ENCODE data around the gene PLSCR3.
A peak's percentile ranks its signal among the peaks of the same experiment; 100 is the strongest.
"Not testable (repeated sequence)": the region's sequence is repeated elsewhere in the genome, so short reads cannot be mapped to it uniquely, and the experiment has no call there.

Gene PLSCR3

DNA sequence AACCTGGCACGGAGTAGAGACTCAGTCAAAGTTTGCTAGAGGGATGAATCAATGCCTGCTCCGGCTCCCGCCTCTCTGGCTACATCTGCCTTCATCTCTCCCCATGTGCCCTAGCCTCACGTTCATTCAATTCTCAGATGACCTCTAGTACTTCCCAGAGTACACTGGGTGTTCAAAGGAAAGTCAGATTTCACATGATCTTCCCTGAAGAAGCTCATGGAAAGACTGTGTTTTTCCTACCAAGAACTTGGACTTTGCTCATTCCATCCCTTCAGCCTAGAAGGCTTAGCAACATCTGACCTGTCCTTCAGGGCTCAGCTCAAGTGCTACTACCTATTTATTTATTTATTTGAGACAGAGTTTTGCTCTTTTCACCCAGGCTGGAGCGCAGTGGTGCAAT lies 24.5 kb downstream of the PLSCR3 start:
- H3K27me3 ChIP-seq (ENCODE audit: control insufficient read depth in 1 of 2, insufficient read depth in 1 of 2, low read length in 2 of 2) = peaks cover 20% of the 10 kb centered on the region in 2 experiments
- no peak overlapping the region for H3K4me3 ChIP-seq (ENCODE audit: insufficient read depth in 1 of 2, low read depth in 1 of 2, low read length in 2 of 2)
- H3K9me3 ChIP-seq (ENCODE audit: control insufficient read depth, low read length) = no peaks in the 10 kb centered on the region
- no peak for DNase-seq
- no peak overlapping the region for H2AK5ac ChIP-seq (ENCODE audit: low read length, severe bottlenecking)
- no peak overlapping the region for H3K4ac ChIP-seq (ENCODE audit: low read depth in 1 of 2, low read length in 2 of 2)
- no peak overlapping the region for H3K18ac ChIP-seq (ENCODE audit: low read depth in 1 of 2, low read length in 2 of 2)
- H3K14ac ChIP-seq (ENCODE audit: low read length in 2 of 2) = no peak overlapping the region
- no peaks in the 10 kb centered on the region for H3K4me1 ChIP-seq (ENCODE audit: control insufficient read depth, insufficient read depth, low read depth, low read length)
- H2BK15ac ChIP-seq (ENCODE audit: low read depth, poor library complexity, severe bottlenecking) = no peak overlapping the region
- no peaks in the 10 kb centered on the region for H3K36me3 ChIP-seq (ENCODE audit: control insufficient read depth in 1 of 2, insufficient read depth in 2 of 2, low read depth in 1 of 2, low read length in 2 of 2)
- no peaks in the 10 kb centered on the region for H3K79me1 ChIP-seq (replicated peaks; ENCODE audit: low read length, poor library complexity, severe bottlenecking)
- WGBS = 85% methylated on average over 5 of the region's 5 CpGs
- H3K4me2 ChIP-seq (ENCODE audit: low read length, poor library complexity, severe bottlenecking) = no peak overlapping the region
- H3K27ac ChIP-seq (ENCODE audit: low read length, poor library complexity, severe bottlenecking) = no peak overlapping the region
- H3K23ac ChIP-seq (ENCODE audit: low read length in 2 of 2) = no peak overlapping the region
- no peak overlapping the region for H2BK120ac ChIP-seq (ENCODE audit: low read depth, low read length)
- H3K9ac ChIP-seq (ENCODE audit: low read length) = no peak overlapping the region
- no peak overlapping the region for H2AFZ ChIP-seq (ENCODE audit: low read depth, low read length)
- H4K8ac ChIP-seq (ENCODE audit: low read length) = no peak overlapping the region
- H2BK5ac ChIP-seq (ENCODE audit: low read depth, low read length, poor library complexity, severe bottlenecking) = no peak overlapping the region
- H2BK12ac ChIP-seq (ENCODE audit: low read length in 2 of 2) = no peak overlapping the region
- H4K91ac ChIP-seq (ENCODE audit: low read length) = no peak overlapping the region

DNA sequence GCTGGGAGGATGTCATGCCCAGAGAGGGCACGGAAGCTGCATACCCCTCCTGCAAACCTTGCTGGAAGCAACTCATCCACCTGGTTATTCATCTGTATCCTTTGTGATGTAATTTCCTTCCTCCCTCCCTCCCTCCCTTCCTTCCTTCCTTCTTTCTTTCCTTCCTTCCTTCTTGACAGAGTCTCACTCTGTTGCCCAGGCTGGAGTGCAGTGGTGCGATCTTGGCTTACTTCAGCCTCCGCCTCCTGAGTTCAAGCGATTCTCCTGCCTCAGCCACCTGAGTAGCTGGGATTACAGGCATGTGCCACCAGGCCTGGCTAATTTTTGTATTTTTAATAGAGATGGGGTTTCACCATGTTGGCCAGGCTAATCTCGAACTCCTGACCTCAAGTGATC lies 25.7 kb downstream of the PLSCR3 start:
- WGBS = 94% methylated on average over 5 of the region's 5 CpGs
- H3K9me3 ChIP-seq (ENCODE audit: control insufficient read depth, low read length); H3K14ac ChIP-seq (ENCODE audit: low read length in 2 of 2); H3K18ac ChIP-seq (ENCODE audit: low read depth in 1 of 2, low read length in 2 of 2); H3K4me1 ChIP-seq (ENCODE audit: control insufficient read depth, insufficient read depth, low read depth, low read length); H3K79me1 ChIP-seq (replicated peaks; ENCODE audit: low read length, poor library complexity, severe bottlenecking); H4K91ac ChIP-seq (ENCODE audit: low read length); H3K23ac ChIP-seq (ENCODE audit: low read length in 2 of 2); H3K4ac ChIP-seq (ENCODE audit: low read depth in 1 of 2, low read length in 2 of 2); H4K8ac ChIP-seq (ENCODE audit: low read length); H2BK15ac ChIP-seq (ENCODE audit: low read depth, poor library complexity, severe bottlenecking); H2BK5ac ChIP-seq (ENCODE audit: low read depth, low read length, poor library complexity, severe bottlenecking); H2BK120ac ChIP-seq (ENCODE audit: low read depth, low read length); H3K4me3 ChIP-seq (ENCODE audit: insufficient read depth in 1 of 2, low read depth in 1 of 2, low read length in 2 of 2); H2AK5ac ChIP-seq (ENCODE audit: low read length, severe bottlenecking); H3K4me2 ChIP-seq (ENCODE audit: low read length, poor library complexity, severe bottlenecking); H3K36me3 ChIP-seq (ENCODE audit: control insufficient read depth in 1 of 2, insufficient read depth in 2 of 2, low read depth in 1 of 2, low read length in 2 of 2); H2BK12ac ChIP-seq (ENCODE audit: low read length in 2 of 2); H3K27ac ChIP-seq (ENCODE audit: low read length, poor library complexity, severe bottlenecking); H2AFZ ChIP-seq (ENCODE audit: low read depth, low read length); DNase-seq; H3K9ac ChIP-seq (ENCODE audit: low read length): not testable (repeated sequence)
- H3K27me3 ChIP-seq (ENCODE audit: control insufficient read depth in 1 of 2, insufficient read depth in 1 of 2, low read length in 2 of 2) = peaks cover 20% of the 10 kb centered on the region in 2 experiments

DNA sequence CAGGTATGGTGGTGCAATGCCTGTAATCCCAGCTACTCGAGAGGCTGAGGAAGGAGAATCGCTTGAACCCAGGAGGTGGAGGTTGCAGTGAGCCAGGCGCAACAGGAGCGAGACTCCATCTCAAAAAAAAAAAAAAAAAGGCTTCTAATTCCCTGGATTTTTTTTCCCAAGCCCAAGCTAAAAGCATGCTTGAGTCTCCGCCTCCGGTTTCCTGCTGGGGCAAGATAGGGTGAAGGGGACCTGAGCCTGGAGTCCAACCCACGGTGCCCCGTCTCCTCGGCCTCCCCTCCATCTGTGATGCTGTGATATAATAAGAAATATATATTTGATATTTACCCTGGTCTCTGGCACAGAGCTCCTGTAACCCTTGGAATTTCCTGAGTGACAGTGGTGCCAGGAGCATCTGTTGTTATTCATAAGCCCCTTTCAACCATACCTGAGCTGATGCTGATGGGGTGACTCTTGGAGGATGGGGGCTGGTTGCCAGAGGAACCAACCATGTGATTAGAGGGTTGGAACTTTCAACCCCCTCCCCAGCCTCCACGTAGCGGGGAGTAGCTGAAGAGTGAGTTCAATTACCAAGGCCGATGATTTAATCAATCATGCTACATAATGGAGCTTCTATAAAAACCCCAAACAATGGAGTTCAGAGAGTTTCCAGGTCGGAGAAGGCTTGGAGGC lies 26.3 kb downstream of the PLSCR3 start:
- Histone ChIP-seq H3K9me3 (ENCODE audit: control insufficient read depth, low read length) (no peaks in the 10 kb centered on the region), H3K4me1 (ENCODE audit: control insufficient read depth, insufficient read depth, low read depth, low read length) (no peaks in the 10 kb centered on the region), H3K36me3 (ENCODE audit: control insufficient read depth in 1 of 2, insufficient read depth in 2 of 2, low read depth in 1 of 2, low read length in 2 of 2) (no peaks in the 10 kb centered on the region), H3K14ac (ENCODE audit: low read length in 2 of 2) (no peak overlapping the region), H2BK12ac (ENCODE audit: low read length in 2 of 2) (no peak overlapping the region), H3K18ac (ENCODE audit: low read depth in 1 of 2, low read length in 2 of 2) (no peak overlapping the region), H4K91ac (ENCODE audit: low read length) (no peak overlapping the region), H2BK15ac (ENCODE audit: low read depth, poor library complexity, severe bottlenecking) (no peak overlapping the region), H2BK5ac (ENCODE audit: low read depth, low read length, poor library complexity, severe bottlenecking) (no peak overlapping the region), H3K4ac (ENCODE audit: low read depth in 1 of 2, low read length in 2 of 2) (no peak overlapping the region), H2BK120ac (ENCODE audit: low read depth, low read length) (no peak overlapping the region), H2AK5ac (ENCODE audit: low read length, severe bottlenecking) (no peak overlapping the region), H2AFZ (ENCODE audit: low read depth, low read length) (no peak overlapping the region), H3K23ac (ENCODE audit: low read length in 2 of 2) (no peak overlapping the region), H3K27me3 (ENCODE audit: control insufficient read depth in 1 of 2, insufficient read depth in 1 of 2, low read length in 2 of 2) (peaks cover 20% of the 10 kb centered on the region in 2 experiments), H3K4me3 (ENCODE audit: insufficient read depth in 1 of 2, low read depth in 1 of 2, low read length in 2 of 2) (no peak overlapping the region), H3K9ac (ENCODE audit: low read length) (no peak overlapping the region), H4K8ac (ENCODE audit: low read length) (no peak overlapping the region), H3K27ac (ENCODE audit: low read length, poor library complexity, severe bottlenecking) (no peak overlapping the region), H3K4me2 (ENCODE audit: low read length, poor library complexity, severe bottlenecking) (no peak overlapping the region), H3K79me1 (replicated peaks; ENCODE audit: low read length, poor library complexity, severe bottlenecking) (no peaks in the 10 kb centered on the region)
- 83% methylated on average over 7 of the region's 13 CpGs for WGBS
- DNase-seq = no peak

DNA sequence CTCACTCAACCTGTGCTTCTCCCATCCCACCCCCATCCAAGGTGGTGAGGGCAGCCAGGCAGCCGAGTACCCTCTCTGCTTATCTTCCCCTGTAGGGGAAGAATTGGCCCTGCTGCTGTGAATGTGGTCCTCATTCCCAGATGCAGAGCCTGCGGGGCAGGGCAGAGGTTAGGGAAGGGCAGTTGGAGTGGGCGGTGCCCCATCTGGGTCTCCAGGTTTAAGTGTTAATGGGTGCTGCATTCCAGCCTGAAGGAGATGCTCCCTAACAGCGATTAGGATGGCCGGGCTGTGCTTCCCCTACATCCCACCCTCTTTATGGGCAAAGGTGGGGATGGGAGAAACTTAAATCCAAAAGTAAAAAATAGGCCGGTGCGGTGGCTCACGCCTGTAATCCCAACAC lies 27.2 kb downstream of the PLSCR3 start:
- Histone ChIP-seq H3K36me3 (ENCODE audit: control insufficient read depth in 1 of 2, insufficient read depth in 2 of 2, low read depth in 1 of 2, low read length in 2 of 2) (no peaks in the 10 kb centered on the region), H3K14ac (ENCODE audit: low read length in 2 of 2) (no peak overlapping the region), H2BK5ac (ENCODE audit: low read depth, low read length, poor library complexity, severe bottlenecking) (no peak overlapping the region), H4K8ac (ENCODE audit: low read length) (no peak overlapping the region), H2BK15ac (ENCODE audit: low read depth, poor library complexity, severe bottlenecking) (no peak overlapping the region), H4K91ac (ENCODE audit: low read length) (no peak overlapping the region), H3K23ac (ENCODE audit: low read length in 2 of 2) (peak overlapping the region in 1 of 2 experiments; percentile 59), H3K4ac (ENCODE audit: low read depth in 1 of 2, low read length in 2 of 2) (no peak overlapping the region), H2AK5ac (ENCODE audit: low read length, severe bottlenecking) (no peak overlapping the region), H3K27me3 (ENCODE audit: control insufficient read depth in 1 of 2, insufficient read depth in 1 of 2, low read length in 2 of 2) (peaks cover 20% of the 10 kb centered on the region in 2 experiments), H3K4me3 (ENCODE audit: insufficient read depth in 1 of 2, low read depth in 1 of 2, low read length in 2 of 2) (no peak overlapping the region), H3K27ac (ENCODE audit: low read length, poor library complexity, severe bottlenecking) (no peak overlapping the region), H3K4me2 (ENCODE audit: low read length, poor library complexity, severe bottlenecking) (no peak overlapping the region), H3K9ac (ENCODE audit: low read length) (no peak overlapping the region), H3K79me1 (replicated peaks; ENCODE audit: low read length, poor library complexity, severe bottlenecking) (no peaks in the 10 kb centered on the region), H2AFZ (ENCODE audit: low read depth, low read length) (no peak overlapping the region), H2BK12ac (ENCODE audit: low read length in 2 of 2) (no peak overlapping the region), H2BK120ac (ENCODE audit: low read depth, low read length) (no peak overlapping the region), H3K4me1 (ENCODE audit: control insufficient read depth, insufficient read depth, low read depth, low read length) (no peaks in the 10 kb centered on the region), H3K9me3 (ENCODE audit: control insufficient read depth, low read length) (no peaks in the 10 kb centered on the region), H3K18ac (ENCODE audit: low read depth in 1 of 2, low read length in 2 of 2) (no peak overlapping the region)
- 91% methylated on average over 5 of the region's 8 CpGs for WGBS
- no peak for DNase-seq

Measured in mesenchymal stem cell (in vitro differentiated cells and primary cell).